SK-N-SH (cell line): ENCODE measurements around the gene SPRN.

Source experiments
- CTCF ChIP-seq: fragments of 200-600 bp; sonication (generic); IDR thresholded peaks from 2 replicates; pipeline ENCODE4 v1.6.1; 2017; ENCODE audit warnings: antibody characterized with exemption, mild to moderate bottlenecking, moderate library complexity
- EZH2phosphoT487 ChIP-seq: fragments of 200-600 bp; sonication (generic); IDR thresholded peaks from 2 replicates; pipeline ENCODE4 v1.6.1; 2017; ENCODE audit warnings: low read depth, mixed run types, mild to moderate bottlenecking, antibody characterized with exemption, moderate library complexity, borderline replicate concordance
- FOSL2 ChIP-seq: IDR thresholded peaks from 2 replicates; pipeline ENCODE4 v1.4.0; 2012; ENCODE audit warnings: low read depth, mild to moderate bottlenecking, moderate library complexity, borderline replicate concordance
- MAX ChIP-seq: IDR thresholded peaks from 2 replicates; pipeline ENCODE4 v1.4.0; 2012; ENCODE audit warnings: low read depth
- MXI1 ChIP-seq: IDR thresholded peaks from 2 replicates; pipeline ENCODE4 v1.6.1; 2012; ENCODE audit warnings: mild to moderate bottlenecking, low read depth, low read length, improper control_type of control experiment
- POLR2AphosphoS5 ChIP-seq: IDR thresholded peaks from 2 replicates; pipeline ENCODE4 v1.6.1; 2012; ENCODE audit warnings: low read depth, low read length
- RAD21 ChIP-seq: IDR thresholded peaks from 2 replicates; pipeline ENCODE4 v1.6.1; 2012; ENCODE audit warnings: mild to moderate bottlenecking, low read length
- REST ChIP-seq: IDR thresholded peaks from 2 replicates; pipeline ENCODE4 v1.6.1; 2012; ENCODE audit warnings: mild to moderate bottlenecking, low read depth, low read length, moderate library complexity
- SMC3 ChIP-seq: IDR thresholded peaks from 2 replicates; pipeline ENCODE4 v1.6.1; 2012; ENCODE audit warnings: low read depth, low read length, improper control_type of control experiment
- TAF1 ChIP-seq: IDR thresholded peaks from 2 replicates; pipeline ENCODE4 v1.6.1; 2012; ENCODE audit warnings: low read depth, mild to moderate bottlenecking, low read length, moderate library complexity, borderline replicate concordance
- TEAD4 ChIP-seq: IDR thresholded peaks from 2 replicates; pipeline ENCODE4 v1.4.0; 2012; ENCODE audit warnings: mild to moderate bottlenecking, borderline replicate concordance; ENCODE audit not compliant: insufficient read depth
- USF2 ChIP-seq: fragments of 150-350 bp; IDR thresholded peaks from 2 replicates; pipeline ENCODE4 v1.6.1; 2017; ENCODE audit warnings: antibody characterized with exemption, low read length, low read depth, borderline replicate concordance
- ZBTB33 ChIP-seq: IDR thresholded peaks from 2 replicates; pipeline ENCODE4 v1.4.0; 2012; ENCODE audit warnings: low read depth, borderline replicate concordance

GRCh38 chr10:133445268-133445732, 20.9 kb upstream of the SPRN start:
- no peak for TF ChIP-seq CTCF
- TF ChIP-seq MXI1, result no peak
- TF ChIP-seq TAF1, result no peak
- TF ChIP-seq ZBTB33, result no peak
- TF ChIP-seq POLR2AphosphoS5, result no peak
- TF ChIP-seq MAX, result no peak
- no peak for TF ChIP-seq REST
- no peak for TF ChIP-seq TEAD4
- no peak for TF ChIP-seq FOSL2
- TF ChIP-seq EZH2phosphoT487, result no peak
- no peak for TF ChIP-seq RAD21
- TF ChIP-seq SMC3, result no peak
- TF ChIP-seq USF2, result no peak
